DMS 273 (cell line): ENCODE data around the gene KLHL3.
"Not testable (repeated sequence)": the region's sequence is repeated elsewhere in the genome, so short reads cannot be mapped to it uniquely, and the experiment has no call there.

ENCODE experiments used
- DNase-seq: peaks from one replicate; lab custom pipeline; 2025; ENCODE audit not compliant: unreplicated experiment; lab: John Stamatoyannopoulos, UW

Gene KLHL3

GRCh38 chr5:137668637-137669036 is 67.3 kb downstream of the KLHL3 start:
- no peak for DNase-seq

DNA sequence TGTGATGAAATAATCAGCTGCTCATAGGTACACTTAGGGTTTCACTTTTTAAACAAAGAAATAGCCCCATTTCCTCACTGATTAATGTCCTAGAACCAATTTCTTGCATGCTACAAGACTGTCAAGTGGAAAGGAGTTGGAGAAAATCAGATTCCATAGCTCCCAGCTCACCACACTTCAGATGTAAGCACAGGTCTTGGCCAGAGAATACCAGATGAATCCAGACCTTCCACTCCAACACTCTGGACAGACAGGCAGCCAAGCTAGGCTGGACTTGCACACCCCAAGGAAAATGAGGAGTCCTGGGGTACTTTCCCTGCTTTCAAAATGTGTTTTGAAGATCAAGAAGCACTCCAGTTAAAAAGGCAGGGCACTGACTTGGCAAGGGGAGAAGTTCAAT is 68.5 kb downstream of the KLHL3 start:
- DNase-seq: no peak

DNA sequence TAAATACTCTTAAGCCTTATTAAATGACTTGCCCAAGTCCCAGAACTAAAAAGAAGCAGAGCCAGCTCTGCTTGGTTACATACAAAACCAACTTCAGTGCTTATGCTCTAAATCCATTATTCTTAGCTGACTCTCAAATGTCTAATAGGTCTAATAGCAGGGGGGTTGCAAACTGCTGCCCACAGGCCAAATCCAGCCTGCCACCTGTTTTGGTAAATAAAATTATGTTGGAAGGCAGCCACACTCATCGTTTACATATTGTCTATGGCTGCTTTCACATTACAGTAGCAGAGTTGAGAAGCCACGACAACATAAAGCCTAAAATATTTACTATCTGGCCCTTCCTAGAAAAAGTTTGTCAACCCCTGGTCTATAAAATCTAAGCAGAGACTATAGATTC is 69.0 kb downstream of the KLHL3 start:
- peak; percentile 27 for DNase-seq

DNA sequence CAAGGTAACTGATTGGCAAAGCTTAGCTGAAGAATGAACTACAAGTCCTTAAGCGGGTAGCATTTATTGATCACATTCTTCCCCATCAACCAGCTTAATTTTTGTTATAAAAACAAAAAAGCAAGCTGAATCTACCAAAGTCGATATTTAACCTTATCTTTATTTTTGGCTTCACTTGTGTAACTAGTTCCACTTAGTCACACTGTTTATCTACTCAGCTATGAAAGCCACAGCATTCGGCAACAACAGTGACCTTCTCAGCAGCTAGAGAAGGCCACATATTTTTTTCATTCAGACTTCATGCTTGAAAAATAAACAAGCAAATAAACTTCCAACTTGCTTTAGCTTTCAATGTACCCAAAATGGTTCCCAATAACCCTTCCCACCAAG is 69.4 kb downstream of the KLHL3 start:
- no peak for DNase-seq

- DNase-seq: no peak
Measured at GRCh38 chr5:137665678-137666460, 70.0 kb downstream of the KLHL3 start.

DNA sequence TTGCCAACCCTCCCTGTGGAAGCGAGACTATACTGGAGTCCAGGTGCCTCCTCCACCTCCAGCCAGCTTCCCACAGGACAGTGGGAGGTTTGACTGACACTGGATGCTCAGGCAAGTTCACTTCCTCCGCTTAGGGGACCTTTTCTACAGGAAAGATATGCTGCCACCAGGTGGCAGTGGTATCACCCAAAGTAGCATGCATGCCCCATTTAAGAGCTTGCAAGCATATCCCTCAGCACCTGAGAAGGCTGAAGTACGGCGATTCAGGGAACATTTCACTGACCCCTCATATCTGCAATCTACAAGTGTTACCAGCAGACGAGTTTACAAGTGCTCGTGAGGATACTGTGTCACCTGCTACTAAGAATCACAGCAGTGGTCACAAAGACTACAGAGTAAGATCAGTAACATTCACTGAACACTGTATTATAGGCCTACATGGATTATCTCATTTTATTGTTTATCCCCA is 75.5 kb downstream of the KLHL3 start:
- DNase-seq: peak; percentile 87

- DNase-seq: peak; percentile 13
Measured at GRCh38 chr5:137659209-137659608, 76.7 kb downstream of the KLHL3 start.

GRCh38 chr5:137658324-137658723 is 77.6 kb downstream of the KLHL3 start:
- no peak for DNase-seq

DNA sequence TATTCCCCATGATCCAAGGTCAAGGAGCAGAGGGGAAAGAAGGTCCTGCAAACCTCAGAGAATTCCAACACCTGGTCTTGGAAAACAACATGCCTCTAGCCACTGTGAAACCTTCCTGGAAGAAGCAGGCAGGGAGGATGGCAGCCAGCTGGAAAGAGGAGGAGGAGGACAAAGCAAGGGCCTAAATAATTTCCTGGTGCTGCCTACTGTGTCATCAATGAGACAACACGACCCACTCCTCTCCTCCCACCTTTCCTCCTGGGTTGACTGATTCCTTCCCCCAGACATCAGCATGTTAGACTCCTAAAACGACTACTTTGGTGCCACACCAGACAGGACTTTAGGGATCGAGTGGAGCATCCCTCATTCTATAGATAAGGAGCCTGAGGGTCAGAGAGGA is 78.8 kb downstream of the KLHL3 start:
- DNase-seq: no peak

DNA sequence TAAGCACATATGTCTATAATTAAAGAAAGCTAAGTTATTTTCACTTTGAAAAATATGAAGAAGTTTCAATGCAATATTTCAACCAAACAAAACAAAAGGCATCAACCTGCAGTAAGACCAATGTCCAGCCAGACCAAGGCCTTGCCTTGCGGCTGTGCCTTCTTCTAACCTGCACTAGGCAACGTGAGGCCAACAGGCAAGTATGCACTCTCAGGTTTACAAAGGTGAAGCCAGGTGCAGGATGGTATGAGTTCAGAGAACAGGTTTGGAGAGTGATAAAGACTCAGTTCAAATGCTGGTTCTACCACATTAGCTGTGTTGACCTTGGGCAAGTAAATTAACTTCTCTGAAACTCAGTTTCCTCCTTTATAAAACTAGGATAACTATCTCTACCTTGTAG is 79.3 kb downstream of the KLHL3 start:
- DNase-seq: no peak

- DNase-seq: no peak
Measured at GRCh38 chr5:137651022-137651421, 84.9 kb downstream of the KLHL3 start.

DNA sequence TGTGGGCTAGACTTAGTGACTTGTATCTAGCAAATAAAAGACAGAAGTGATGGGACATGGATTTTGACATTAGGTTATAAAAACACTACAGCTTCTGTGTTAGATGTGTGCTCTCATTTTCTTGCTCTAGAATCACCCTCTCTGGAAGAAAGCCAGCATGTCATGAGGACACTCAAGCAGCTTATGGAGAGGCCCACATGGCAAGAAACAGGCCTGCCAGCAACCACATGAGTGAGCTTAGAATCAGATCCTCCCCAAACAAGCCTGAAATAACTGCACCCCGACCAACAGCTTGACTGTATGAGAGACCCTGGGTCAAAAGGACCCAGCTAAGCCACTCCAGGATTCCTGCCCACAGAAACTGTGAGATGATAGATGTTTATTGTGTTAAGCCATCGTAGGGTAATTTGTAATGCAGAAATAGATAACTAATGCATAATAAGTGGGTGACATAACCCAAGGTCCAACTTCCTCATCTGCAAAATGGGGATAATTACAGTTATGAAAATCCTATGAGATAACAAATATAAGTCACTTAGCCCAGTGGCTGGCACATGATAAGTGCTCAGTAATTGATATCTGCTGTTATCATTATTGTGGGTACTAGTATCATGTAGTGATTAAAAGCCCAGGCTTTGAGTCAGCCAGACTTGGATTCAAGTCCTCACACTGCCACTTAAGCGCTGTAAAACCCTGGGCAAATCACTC is 86.5 kb downstream of the KLHL3 start:
- peak; percentile 73 for DNase-seq

DNA sequence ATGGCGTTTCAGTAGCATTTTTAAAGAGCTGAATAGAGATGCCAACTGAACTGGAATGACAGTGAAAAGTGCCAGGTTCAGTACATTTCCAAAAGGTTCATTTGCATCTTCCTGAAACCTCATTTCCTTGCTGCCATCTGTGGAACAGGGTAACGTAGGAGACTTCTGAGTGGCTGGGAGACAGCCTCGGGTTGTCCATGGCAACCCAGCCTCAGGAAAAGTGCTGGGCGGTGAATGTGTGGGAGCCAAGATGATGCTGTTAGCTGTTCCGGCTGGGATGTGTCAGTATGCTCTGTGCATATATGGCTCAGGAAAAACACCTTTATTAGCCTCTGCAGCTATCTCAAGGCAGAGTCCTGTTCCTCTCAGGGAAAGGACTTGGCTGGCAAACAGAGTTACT is 87.5 kb downstream of the KLHL3 start:
- peak; percentile 56 for DNase-seq

DNA sequence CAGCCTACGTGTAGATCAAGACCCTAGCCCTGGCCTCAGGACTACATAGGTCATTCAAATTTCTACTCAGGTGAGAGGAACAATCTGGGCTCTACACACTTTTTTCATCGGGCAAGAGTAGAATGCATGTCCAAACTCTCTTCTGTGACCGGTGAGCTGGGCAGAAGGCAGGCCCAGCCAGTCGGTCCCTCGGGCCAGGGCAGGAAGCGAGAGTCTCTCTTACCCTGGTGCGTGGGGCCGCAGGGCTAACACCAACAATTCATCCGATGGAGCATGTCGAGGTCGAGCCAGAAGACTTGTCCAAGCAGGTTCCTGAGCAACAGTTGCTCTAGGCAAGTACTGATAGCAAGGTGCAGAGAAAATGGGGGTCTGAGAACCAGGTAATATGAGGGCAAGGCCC is 88.5 kb downstream of the KLHL3 start:
- DNase-seq: no peak

DNA sequence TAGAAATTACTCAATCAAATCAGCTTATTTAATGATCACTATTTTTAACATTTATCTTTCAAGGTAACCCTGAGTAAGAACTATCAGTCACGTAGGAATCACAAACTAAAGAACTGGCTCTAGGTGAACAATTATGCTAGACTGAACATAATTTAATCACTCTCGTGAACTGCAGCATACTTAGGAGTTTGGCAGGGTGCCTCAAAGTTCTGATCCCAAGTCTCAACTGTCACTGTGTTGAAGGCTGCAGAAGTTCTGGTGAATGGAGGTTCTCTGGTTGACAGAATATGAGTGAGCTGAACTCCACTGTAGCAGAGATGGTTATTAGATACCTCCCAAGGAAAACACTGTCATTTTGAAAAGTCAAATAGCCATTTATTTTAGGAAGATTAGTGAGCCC is 89.1 kb downstream of the KLHL3 start:
- DNase-seq: no peak

DNA sequence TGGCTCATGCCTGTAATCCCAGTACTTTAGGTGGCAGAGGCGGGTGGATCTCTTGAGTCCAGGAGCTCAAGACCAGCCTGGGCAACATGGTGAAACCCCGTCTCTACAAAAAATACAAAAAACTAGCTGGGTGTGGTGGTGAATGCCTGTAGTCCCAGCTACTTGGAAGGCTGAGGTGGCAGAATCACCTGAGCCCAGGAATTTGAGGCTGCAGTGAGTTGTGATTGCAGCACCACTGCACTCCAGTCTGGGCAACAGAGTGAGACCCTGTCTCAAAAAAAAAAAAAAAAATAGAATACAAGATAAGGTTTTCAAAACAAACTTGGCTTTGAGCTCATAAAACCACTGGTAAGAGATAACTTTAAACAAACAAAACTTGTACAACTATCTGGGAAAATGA is 92.8 kb downstream of the KLHL3 start:
- DNase-seq: not testable (repeated sequence)

DNA sequence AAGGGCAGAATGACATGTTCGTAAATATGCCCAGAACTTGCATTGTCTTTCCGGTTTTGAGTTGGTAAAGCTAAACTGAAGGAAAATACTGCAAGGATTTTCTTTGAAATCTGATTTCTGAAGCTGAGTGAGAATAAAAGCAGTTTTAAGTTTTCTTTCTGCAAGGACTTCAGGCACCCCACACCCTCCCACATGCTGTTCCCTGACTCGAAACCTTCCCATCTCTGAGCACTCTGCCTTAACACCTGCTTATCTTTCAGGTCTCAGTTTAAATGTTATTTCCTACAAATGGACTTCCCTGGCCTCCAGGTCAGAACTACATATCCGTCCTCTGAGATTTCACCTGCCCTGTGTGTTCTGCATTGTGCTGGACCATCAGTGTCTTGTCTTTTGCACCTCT is 93.8 kb downstream of the KLHL3 start:
- DNase-seq: no peak

DNA sequence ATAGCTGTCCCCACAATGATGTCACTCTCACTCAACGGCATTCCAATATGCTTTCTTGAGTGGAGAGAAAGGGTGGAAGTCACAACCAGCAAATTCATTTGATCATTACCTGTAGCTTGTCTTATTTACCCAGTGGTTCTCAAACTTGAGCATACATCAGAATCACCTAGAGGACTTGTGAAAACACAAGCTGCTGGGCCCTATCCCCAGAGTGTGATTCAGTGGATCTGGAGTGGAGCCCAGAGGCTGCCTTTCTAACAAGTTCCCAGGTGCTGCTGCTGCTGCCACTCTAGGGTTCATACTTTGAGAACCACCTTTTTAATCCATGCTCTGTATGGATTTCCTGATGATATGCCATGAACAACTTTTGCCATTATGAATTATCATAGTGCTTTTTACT is 94.7 kb downstream of the KLHL3 start:
- DNase-seq: peak; percentile 14

GRCh38 chr5:137639645-137640044 is 96.2 kb downstream of the KLHL3 start:
- no peak for DNase-seq

DNA sequence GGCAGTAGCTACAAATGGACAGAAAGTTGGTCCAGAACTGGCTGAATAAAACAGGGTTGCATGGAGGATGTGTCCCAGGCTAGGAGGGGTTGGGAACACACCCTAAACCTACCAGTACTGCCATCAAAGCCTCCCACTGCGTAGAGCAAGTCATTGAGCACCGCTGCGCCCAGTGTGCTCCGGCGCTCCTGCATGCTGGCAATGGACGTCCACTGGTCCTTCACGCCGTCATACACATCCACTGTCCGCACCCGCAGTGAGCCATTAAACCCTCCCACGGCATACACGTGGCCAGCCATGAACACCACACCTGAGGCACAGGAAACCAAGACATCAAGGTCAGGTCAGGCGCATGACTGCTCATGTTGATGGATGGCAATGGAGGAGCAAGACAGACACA is 97.0 kb downstream of the KLHL3 start:
- no peak for DNase-seq

- DNase-seq: no peak
Measured at GRCh38 chr5:137636830-137637714, 98.8 kb downstream of the KLHL3 start.

DNA sequence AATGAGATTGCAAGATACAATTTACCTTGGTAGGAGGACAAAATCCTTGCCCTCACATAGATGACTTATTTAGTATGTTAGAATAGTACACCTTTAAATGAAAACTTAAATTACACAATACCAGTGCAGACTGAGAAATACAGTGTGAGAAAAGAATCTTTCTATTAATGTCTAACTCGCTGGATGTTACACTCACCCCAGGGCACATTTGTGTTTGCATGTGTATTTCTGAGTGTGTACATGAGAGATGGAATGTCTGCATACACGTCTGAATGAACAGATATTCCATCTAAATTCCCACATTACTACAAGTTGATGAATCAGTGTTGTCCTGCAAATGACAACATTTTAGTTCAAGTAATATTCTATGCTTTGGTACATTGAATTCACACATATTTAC is 99.8 kb downstream of the KLHL3 start:
- no peak for DNase-seq
